ENCODE data around the gene CALD1. TPM values are rescaled to one million over a fixed set of nuclear protein-coding genes. Genes with fewer than 3 reads are reported as not detected.

Gene CALD1
- total RNA-seq, 4 donors from 2014 or later, result 32.3 to 462 (median 98.4) TPM

GRCh38 chr7:134767520-134768168 lies 11.8 kb upstream of the CALD1 start:
- H3K27ac ChIP-seq, result peak overlapping the region in 2 of 4 donors; percentile 57 to 60
- H3K9me3 ChIP-seq, result no peaks in the 10 kb centered on the region
- DNase-seq, result no peak
- H3K27me3 ChIP-seq, result no peaks in the 10 kb centered on the region
- no peaks in the 10 kb centered on the region for H3K36me3 ChIP-seq
- TF ChIP-seq POLR2A (IDR thresholded peaks at IDR 0.05), result no peak
- TF ChIP-seq, protein P1, sequence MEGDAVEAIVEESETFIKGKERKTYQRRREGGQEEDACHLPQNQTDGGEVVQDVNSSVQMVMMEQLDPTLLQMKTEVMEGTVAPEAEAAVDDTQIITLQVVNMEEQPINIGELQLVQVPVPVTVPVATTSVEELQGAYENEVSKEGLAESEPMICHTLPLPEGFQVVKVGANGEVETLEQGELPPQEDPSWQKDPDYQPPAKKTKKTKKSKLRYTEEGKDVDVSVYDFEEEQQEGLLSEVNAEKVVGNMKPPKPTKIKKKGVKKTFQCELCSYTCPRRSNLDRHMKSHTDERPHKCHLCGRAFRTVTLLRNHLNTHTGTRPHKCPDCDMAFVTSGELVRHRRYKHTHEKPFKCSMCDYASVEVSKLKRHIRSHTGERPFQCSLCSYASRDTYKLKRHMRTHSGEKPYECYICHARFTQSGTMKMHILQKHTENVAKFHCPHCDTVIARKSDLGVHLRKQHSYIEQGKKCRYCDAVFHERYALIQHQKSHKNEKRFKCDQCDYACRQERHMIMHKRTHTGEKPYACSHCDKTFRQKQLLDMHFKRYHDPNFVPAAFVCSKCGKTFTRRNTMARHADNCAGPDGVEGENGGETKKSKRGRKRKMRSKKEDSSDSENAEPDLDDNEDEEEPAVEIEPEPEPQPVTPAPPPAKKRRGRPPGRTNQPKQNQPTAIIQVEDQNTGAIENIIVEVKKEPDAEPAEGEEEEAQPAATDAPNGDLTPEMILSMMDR (IDR thresholded peaks at IDR 0.05), result no peak
- intact Hi-C loops (cut with DNase I), result no loop called here
- peaks cover 0 to 12% (median 0%) of the 10 kb centered on the region in 3 donors for H3K4me1 ChIP-seq
- H3K4me3 ChIP-seq, result no peak overlapping the region
- WGBS, 2 donors, result 50 to 55% methylated on average over 4 to 5 of the region's 5 CpGs

- intact Hi-C loops (cut with DNase I), result no loop called here
- Histone ChIP-seq H3K27me3 (no peaks in the 10 kb centered on the region), H3K36me3 (no peaks in the 10 kb centered on the region), H3K4me3 (no peak overlapping the region), H3K27ac (peak overlapping the region in 1 of 4 donors; percentile 60), H3K9me3 (no peaks in the 10 kb centered on the region), H3K4me1 (peaks cover 0 to 12% (median 0%) of the 10 kb centered on the region in 3 donors)
- 81 to 92% methylated on average over 4 of the region's 4 CpGs for WGBS, 2 donors
- no peak for DNase-seq
- TF ChIP-seq, protein P1 (IDR thresholded peaks at IDR 0.05), result no peak
- no peak for TF ChIP-seq POLR2A (IDR thresholded peaks at IDR 0.05)
Measured at GRCh38 chr7:134768243-134768642, 11.2 kb upstream of the CALD1 start.

GRCh38 chr7:134770676-134771075 lies 8.8 kb upstream of the CALD1 start:
- no peak overlapping the region for H3K4me3 ChIP-seq
- H3K4me1 ChIP-seq, result peaks cover 0 to 12% (median 0%) of the 10 kb centered on the region in 3 donors
- no peak for DNase-seq
- no peak overlapping the region for H3K27ac ChIP-seq
- intact Hi-C loops (cut with DNase I), result no loop called here
- WGBS, 2 donors, result 83 to 89% methylated on average over 6 of the region's 6 CpGs
- no peaks in the 10 kb centered on the region for H3K9me3 ChIP-seq
- no peaks in the 10 kb centered on the region for H3K27me3 ChIP-seq
- H3K36me3 ChIP-seq, result no peaks in the 10 kb centered on the region
- TF ChIP-seq POLR2A (IDR thresholded peaks at IDR 0.05), result no peak
- TF ChIP-seq, protein P1 (IDR thresholded peaks at IDR 0.05), result no peak

- H3K4me3 ChIP-seq, result no peak overlapping the region
- H3K27me3 ChIP-seq, result no peaks in the 10 kb centered on the region
- no peaks in the 10 kb centered on the region for H3K9me3 ChIP-seq
- no peak overlapping the region for H3K27ac ChIP-seq
- H3K4me1 ChIP-seq, result peaks cover 0 to 12% (median 0%) of the 10 kb centered on the region in 3 donors
- TF ChIP-seq, protein P1 (IDR thresholded peaks at IDR 0.05), result no peak
- no peak for TF ChIP-seq POLR2A (IDR thresholded peaks at IDR 0.05)
- no peaks in the 10 kb centered on the region for H3K36me3 ChIP-seq
- DNase-seq, result no peak
- intact Hi-C loops (cut with DNase I), result no loop called here
- WGBS, 2 donors, result 77 to 80% methylated on average over 3 of the region's 3 CpGs
Measured at GRCh38 chr7:134771111-134771510, 8.3 kb upstream of the CALD1 start.

DNA sequence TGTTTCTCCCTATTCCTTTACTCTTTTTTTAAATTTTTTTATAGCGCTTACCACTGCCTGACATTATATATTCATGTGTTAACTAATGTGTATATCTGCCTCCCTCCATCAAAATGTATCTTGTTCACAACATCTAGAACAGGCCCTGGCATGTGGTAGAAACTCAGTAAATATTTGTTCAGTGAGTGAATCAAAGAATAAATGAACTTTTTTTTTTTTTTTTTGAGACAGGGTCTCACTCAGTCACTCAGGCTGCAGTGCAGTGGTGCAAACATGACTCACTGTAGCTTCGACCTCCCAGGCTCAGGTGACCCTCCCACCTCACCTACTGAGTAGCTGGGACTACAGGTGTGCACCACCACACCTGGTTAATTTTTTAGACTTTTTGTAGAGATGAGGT lies 7.5 kb upstream of the CALD1 start:
- no peak overlapping the region for H3K4me3 ChIP-seq
- no peak overlapping the region for H3K27ac ChIP-seq
- H3K27me3 ChIP-seq, result no peaks in the 10 kb centered on the region
- no peaks in the 10 kb centered on the region for H3K36me3 ChIP-seq
- 47 to 52% methylated on average over 2 of the region's 2 CpGs for WGBS, 2 donors
- H3K9me3 ChIP-seq, result no peaks in the 10 kb centered on the region
- peaks cover 0 to 6% (median 0%) of the 10 kb centered on the region in 3 donors for H3K4me1 ChIP-seq
- intact Hi-C loops (cut with DNase I), result no loop called here
- TF ChIP-seq POLR2A (IDR thresholded peaks at IDR 0.05), result no peak
- TF ChIP-seq, protein P1 (IDR thresholded peaks at IDR 0.05), result no peak
- DNase-seq, result no peak
